UCSD-AML1 (cell line): ENCODE results near the gene EPDR1.

Experiments
- DNase-seq: peaks from one replicate; lab custom pipeline; 2025; ENCODE audit not compliant: unreplicated experiment; lab: John Stamatoyannopoulos, UW

The EPDR1 gene

DNA sequence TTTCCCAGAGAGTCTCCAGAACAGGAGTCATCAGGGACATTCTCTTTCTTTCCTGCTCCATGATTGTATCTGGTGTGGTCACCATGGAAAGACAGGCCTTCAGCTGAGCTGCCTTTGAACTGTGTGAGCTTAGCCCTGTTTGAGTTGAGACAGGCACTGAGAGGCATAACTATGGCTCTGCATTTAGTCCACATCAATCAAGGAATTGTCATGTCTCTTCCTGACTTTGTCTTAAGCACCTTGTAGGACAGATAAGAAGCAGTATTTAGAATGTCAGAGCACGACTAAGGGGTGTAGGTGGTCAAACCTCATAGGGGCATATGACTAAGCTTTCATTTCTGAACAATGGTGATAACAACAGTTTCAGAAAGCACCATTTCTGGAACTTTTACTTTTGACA is 53.5 kb downstream of the EPDR1 start:
- DNase-seq: no peak

DNA sequence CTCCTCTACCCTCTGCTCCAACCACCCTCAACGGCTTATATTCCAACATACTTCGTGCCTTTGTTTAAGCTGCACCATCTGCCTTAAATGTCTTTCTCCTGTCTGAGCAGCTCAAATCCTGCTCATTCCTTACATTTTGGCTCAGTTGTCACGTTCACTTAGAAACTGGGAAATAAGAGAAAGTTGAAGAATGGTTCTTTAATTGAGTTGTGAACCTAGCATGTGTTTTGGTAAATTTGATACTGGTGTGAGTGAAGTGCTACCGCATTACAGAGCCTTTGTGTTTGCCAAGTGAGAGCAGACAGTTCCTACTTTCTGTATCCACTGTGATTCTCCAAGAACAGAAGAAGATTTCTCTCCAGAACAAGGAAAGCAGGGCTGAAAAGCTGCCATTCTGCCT is 54.3 kb downstream of the EPDR1 start:
- no peak for DNase-seq

DNA sequence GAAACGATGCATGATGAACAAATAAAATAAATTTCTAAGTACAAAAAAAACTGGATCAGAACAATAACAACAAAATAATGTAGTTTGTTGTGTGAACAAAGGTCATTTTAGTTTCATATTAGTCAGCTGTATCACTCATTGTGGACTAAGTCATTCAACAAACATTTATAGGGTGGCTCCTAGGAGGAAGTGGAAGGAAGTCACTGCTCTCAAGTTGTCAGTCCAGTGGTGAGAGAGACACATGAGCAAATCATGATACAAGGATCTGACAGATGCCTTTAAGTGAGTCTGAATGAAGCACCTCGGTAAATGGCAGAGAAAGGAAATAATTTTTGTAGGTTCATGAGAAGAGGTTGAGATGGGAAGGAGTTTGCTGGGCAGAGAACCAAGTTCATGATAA is 56.8 kb downstream of the EPDR1 start:
- DNase-seq: no peak

DNA sequence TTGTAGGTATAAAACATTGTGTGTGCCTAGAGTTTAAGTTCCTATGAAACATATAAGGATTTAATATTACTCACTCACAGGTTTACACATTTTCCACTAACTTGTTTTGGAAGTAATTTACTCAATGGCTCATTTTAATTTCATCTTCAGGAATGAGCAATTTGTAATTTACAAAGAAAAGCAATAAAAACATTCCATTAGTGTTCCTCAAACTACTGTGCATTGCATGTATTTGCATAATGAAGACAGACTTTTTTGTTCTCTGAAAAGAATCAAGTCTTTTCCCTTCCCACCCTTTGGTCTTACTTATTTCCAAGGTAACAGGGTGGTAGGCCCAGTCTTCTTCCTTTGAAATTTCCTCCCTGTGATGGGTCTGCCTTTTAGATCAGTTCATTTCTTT is 61.2 kb downstream of the EPDR1 start:
- no peak for DNase-seq

DNA sequence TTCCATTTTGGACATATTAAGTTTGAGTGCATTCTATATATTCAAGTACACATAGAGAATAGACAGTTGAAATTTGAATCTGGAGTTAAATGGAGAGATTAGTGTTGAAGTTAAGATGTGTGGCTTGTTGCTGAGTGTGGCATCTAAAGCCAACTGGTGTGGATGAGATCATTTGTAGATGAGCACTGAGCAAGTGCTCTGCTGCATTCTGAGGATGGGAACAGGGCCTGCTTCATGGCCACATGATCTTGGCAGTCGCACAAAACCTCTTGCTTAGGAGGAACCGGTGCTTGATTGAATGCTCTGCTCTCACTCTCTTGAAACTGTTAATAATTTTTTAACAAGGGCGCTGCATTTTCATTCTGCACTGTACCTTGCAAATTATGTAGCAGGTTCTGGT is 62.0 kb downstream of the EPDR1 start:
- no peak for DNase-seq

DNA sequence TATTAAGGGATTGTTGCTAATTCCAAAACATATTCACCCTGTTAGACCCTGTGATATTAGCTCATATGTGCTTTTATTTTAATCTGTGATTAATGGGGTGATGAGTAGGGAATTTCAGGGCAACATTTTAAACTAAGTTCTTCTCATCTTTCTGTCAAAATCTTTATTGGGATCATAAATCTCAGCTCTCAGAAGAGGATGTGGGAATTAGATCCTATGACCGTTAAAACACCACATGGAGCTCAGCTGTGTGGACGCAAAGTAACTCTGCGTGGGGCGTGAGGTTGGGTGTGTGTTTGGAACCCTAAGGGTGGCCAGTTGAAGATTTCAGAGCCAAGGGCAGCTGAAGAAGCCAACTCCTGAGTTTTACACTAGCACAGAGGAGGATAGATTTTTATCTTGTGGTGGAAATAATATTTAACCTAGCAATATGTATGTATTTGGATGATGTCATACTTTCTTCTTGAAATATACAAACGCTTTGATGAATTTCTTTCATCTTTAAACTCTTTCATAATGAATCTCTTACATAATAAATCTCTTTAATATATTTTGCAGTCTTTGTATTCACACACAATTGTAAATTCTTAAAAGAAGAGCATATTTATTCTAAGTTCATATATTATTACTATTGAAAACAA is 64.4 kb downstream of the EPDR1 start:
- DNase-seq: no peak

DNA sequence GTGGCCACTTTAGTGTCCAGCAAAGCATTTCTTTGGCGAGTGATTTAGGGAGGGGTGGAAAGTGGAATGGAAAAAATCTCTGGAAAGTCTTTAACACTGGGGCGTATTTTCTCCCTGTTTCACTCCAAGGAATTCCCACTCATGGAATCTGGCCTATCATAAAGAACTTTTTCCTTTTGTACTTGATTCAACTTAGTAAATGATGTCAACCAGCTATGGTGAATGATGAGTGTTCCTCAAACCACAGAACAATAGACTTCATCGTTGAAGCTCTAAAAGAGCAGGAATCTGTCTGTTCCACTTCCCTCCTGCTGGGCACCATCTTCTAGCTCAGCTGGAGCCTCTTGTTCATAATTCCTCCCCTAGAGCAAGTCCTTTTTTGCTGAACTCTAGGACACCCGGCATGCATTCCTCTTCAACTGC is 66.5 kb downstream of the EPDR1 start:
- DNase-seq: no peak

DNA sequence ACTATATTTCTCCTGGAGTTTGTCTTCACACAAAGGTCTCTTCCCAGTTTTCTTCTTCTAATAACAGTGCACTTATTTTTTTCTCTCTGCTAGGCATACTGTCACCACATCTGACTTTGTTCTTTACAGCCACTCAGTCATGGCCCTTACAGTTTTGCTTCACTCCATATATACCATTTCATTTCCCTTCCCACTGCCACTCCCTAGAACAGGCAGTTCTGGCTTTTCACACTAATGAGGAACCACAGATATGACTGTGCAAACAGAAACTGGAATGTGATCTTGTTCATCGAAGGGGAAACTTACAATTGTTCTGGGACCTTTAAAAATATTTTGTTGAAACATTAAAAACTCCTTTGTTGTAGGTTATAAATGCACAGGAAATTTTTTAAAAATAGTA is 67.3 kb downstream of the EPDR1 start:
- DNase-seq: no peak

DNA sequence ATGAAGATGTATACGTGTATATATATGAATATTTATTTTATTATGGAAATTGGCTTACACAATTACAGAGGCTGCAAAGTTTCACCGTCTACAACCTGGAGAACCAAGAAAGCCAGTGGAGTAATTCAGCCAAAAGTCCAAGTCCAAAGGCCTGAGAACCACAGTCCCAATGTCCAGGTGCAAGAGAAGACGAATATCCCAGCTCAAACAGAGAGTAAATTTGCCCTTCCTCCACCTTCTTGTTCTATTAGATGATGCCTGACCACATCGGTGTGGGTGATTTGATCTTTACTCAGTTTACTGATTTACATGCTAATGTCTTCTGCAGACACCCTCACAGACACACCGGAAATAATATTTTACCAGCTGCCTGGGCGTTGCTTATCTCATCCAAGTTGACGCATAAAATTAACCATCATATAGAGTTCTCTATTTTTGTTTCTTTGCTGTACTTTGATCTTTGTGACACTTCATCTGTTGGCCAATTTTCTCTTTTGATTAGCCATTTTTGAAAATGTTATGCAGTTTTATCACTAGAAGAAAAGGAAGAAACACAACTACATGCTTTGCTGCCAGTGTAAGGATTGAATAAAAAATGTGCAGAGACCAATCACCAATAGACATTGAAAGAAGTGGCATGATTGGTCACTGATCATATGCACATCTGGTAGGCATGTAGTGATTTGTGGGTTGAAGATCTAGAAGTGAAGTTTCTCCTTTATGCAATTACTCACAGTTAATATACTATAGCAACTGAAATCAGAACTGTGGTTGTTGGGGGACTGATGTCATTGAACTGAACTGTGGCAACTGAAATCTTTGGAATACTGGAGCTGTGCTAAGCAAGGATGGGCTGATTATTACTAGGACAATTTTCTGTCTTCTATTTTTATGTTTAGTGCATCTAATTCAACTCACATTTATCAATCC is 68.5 kb downstream of the EPDR1 start:
- no peak for DNase-seq

DNA sequence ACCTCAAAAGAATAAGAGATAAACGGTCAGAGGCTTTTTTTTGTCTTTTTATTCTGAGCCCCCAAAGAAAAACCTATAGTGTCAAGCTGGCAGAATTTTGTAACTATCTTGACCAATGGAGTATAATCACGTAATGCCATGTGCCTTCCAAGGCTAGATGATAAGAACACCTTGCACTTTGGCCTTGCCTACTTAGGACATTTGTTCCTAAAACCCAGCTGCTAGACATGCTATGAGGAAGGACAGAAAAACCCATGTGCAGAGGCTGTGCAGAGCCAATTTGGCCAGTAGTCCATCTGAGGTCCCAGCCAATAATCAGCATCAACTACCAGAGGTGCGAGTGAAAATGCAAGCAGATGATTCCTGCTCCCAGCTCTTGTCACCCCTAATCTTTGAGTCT is 69.9 kb downstream of the EPDR1 start:
- DNase-seq: no peak

DNA sequence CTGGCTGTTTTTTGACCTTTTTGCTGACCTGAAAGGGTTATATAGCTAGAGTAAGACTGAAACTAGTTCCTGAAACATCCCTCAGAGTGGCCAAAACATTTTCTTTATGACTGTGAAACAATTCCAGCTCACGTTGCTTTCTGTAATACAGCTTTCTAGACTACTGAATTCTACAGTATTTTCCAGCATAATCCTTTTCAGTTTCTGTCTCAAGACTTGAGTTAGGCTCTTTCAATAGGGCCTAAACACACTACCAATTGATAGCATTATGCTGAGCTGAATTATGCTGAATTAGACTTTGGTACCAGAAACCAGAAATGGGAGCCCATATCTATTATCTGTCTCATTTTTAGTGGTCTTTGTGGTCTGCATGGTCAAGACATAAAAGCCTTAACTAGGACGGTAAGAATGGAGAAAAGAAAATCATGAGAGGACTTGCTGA is 72.6 kb downstream of the EPDR1 start:
- DNase-seq: no peak

DNA sequence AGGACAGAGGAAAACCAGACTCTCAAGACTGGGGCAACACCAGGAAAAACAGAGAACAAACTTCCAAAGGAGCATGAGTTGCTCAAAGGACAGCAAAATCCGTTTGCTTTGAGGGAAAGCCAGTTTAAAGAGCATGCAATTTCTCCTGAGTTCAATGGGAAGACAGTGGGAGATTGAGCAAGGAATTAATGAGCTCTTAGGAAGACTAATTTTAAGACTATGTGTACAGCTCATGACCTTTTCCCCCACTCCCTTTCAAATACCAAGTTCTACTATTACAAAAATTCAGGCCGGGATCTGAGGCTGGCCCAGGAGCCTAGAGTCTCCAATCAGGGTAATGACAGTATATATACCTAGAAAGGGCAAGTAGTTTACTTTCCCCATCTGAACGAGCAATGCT is 79.2 kb downstream of the EPDR1 start:
- no peak for DNase-seq

DNA sequence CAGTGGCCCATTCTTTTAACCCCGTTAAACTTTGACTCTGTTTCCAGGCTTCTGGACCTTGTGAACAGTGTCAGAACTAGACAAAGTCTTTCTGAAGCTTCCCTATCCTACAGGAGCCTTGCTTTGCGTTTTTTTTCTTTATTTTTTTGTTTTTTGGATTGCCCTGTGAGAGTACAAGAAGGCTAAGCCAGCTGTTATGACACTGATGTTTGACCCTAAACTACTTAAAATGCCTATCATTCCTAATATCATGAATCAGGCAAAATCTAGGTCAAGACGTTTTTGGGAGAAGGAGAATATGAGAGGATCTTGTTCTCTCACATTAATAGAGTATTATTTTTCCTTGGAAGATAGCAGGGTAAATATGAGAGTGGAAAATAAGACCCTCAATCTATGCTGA is 79.8 kb downstream of the EPDR1 start:
- no peak for DNase-seq
